Upper lobe of right lung (tissue), 1 donor: ENCODE measurements around the gene PLEKHA7. TPM values are rescaled to one million over a fixed set of nuclear protein-coding genes. Genes with fewer than 3 reads are reported as not detected.

Source experiments
- ATAC-seq: fragments of 200-7000 bp; cut with Tn5 transposase; one replicate; pipeline ENCODE4 v1.9.1; 2020; ENCODE audit warnings: mild to moderate bottlenecking, moderate library complexity
- DNase-seq: peaks from one replicate; pipeline ENCODE4 v3.0.0-alpha.2; 2020
- H3K27ac ChIP-seq: fragments of 200-600 bp; one replicate; pipeline ENCODE4 v1.8.0; 2022
- H3K27me3 ChIP-seq: fragments of 200-600 bp; one replicate; pipeline ENCODE4 v1.8.0; 2022; ENCODE audit warnings: mild to moderate bottlenecking
- H3K36me3 ChIP-seq: fragments of 200-600 bp; one replicate; pipeline ENCODE4 v1.8.0; 2022
- H3K4me1 ChIP-seq: fragments of 200-600 bp; one replicate; pipeline ENCODE4 v1.8.0; 2022
- H3K4me3 ChIP-seq: fragments of 200-600 bp; one replicate; pipeline ENCODE4 v1.8.0; 2022; ENCODE audit warnings: mild to moderate bottlenecking
- H3K9me3 ChIP-seq: fragments of 200-600 bp; one replicate; pipeline ENCODE4 v1.8.0; 2022
- CTCF ChIP-seq: fragments of 200-600 bp; IDR thresholded peaks from one replicate; pipeline ENCODE4 v1.8.0; 2022; ENCODE audit warnings: antibody characterized with exemption
- intact Hi-C: fragments of 100-400 bp; cut with DNase I; formaldehyde crosslinking; loops from one replicate; pipeline ENCODE4 v1.11.0; 2022
- total RNA-seq: library from RNA; stranded (reverse); fragmentation: NEBNext Ultra II Directional; extraction: Animal tissue kit (Norgen Biotek cat#: 25700); gene quantifications from one replicate; pipeline ENCODE4 v1.2.1, GENCODE V29; 2021
- donor health status: DM: no; HTN: yes; CAD: no; lungs with severe emphysema.

PLEKHA7 gene
- total RNA-seq, 1 donor from 2014 or later = 43.6 TPM

GRCh38 chr11:17026487-17027082 is 12.4 kb upstream of the PLEKHA7 start:
- intact Hi-C loops = no loop called here
- no peak for DNase-seq
- ATAC-seq = no peak

GRCh38 chr11:17024924-17025323 is 10.7 kb upstream of the PLEKHA7 start:
- no peak for DNase-seq

More at GRCh38 chr11:17026487-17027082, 12.4 kb upstream of the PLEKHA7 start:
- no peaks in the 10 kb centered on the region for H3K36me3 ChIP-seq
- H3K4me1 ChIP-seq = no peaks in the 10 kb centered on the region
- no peak overlapping the region for H3K27ac ChIP-seq
- no peaks in the 10 kb centered on the region for H3K27me3 ChIP-seq
- H3K4me3 ChIP-seq = no peak overlapping the region
- no peaks in the 10 kb centered on the region for H3K9me3 ChIP-seq
- no peak for TF ChIP-seq CTCF

GRCh38 chr11:17021511-17021910 is 7.3 kb upstream of the PLEKHA7 start:
- intact Hi-C loops = no loop called here
- Histone ChIP-seq H3K4me3 (no peak overlapping the region), H3K27me3 (no peaks in the 10 kb centered on the region), H3K27ac (no peak overlapping the region), H3K9me3 (no peaks in the 10 kb centered on the region), H3K4me1 (no peaks in the 10 kb centered on the region), H3K36me3 (no peaks in the 10 kb centered on the region)
- TF ChIP-seq CTCF = no peak
- no peak for ATAC-seq
- DNase-seq = no peak

More at GRCh38 chr11:17024924-17025323, 10.7 kb upstream of the PLEKHA7 start:
- no peak overlapping the region for H3K4me3 ChIP-seq
- no peaks in the 10 kb centered on the region for H3K9me3 ChIP-seq
- no peak overlapping the region for H3K27ac ChIP-seq
- H3K27me3 ChIP-seq = no peaks in the 10 kb centered on the region
- ATAC-seq = no peak
- no peaks in the 10 kb centered on the region for H3K36me3 ChIP-seq
- H3K4me1 ChIP-seq = no peaks in the 10 kb centered on the region
- TF ChIP-seq CTCF = no peak
- intact Hi-C loops = no loop called here

- intact Hi-C loops = no loop called here
- TF ChIP-seq CTCF = no peak
- no peak overlapping the region for H3K27ac ChIP-seq
- H3K9me3 ChIP-seq = no peaks in the 10 kb centered on the region
- H3K27me3 ChIP-seq = no peaks in the 10 kb centered on the region
- DNase-seq (no peak), ATAC-seq (no peak)
- no peak overlapping the region for H3K4me3 ChIP-seq
- no peaks in the 10 kb centered on the region for H3K4me1 ChIP-seq
- H3K36me3 ChIP-seq = no peaks in the 10 kb centered on the region
Observed at GRCh38 chr11:17020831-17021230, 6.6 kb upstream of the PLEKHA7 start.

GRCh38 chr11:17019232-17019631 is 5.0 kb upstream of the PLEKHA7 start:
- peaks cover 7% of the 10 kb centered on the region for H3K27me3 ChIP-seq
- H3K27ac ChIP-seq = no peak overlapping the region
- H3K36me3 ChIP-seq = no peaks in the 10 kb centered on the region
- H3K9me3 ChIP-seq = no peaks in the 10 kb centered on the region
- no peaks in the 10 kb centered on the region for H3K4me1 ChIP-seq
- DNase-seq = no peak
- no peak for TF ChIP-seq CTCF
- intact Hi-C loops = no loop called here
- H3K4me3 ChIP-seq = no peak overlapping the region
- no peak for ATAC-seq
